Measurements from ENCODE around the gene NCK1. TPM values are rescaled to one million over a fixed set of nuclear protein-coding genes. Genes with fewer than 3 reads are reported as not detected.
"Not testable (repeated sequence)": the region's sequence is repeated elsewhere in the genome, so short reads cannot be mapped to it uniquely, and the experiment has no call there.

Gene NCK1
- total RNA-seq, 3 donors from 2014 or later: 25.7 to 31.2 (median 30.0) TPM

DNA sequence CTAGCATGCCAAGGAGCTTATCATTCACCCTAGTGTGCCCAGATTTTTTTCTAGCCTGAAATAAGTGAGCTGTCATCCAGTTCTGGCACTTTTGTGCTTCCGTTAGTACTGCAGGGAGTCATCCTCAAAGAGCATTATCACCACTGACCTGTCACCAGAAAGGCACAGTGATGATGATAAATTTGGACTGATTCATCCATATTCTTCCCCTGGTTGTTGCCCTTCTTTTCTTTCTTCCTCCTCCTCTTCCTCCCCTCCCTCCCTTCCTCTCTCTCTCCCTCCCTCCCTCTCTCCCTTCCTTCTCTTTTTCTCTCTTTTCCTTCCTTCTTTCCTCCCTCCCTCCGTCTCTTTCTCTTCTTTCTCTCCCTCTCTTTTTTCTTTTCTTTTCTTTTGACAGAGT is 21.8 kb upstream of the NCK1 start:
- no peak for DNase-seq
- Mint-ChIP-seq H3K27me3 (ENCODE audit: low read depth) (no peaks in the 10 kb centered on the region), H3K4me1 (ENCODE audit: low read depth) (peaks cover 17% of the 10 kb centered on the region), H3K36me3 (ENCODE audit: insufficient read depth) (peaks cover 22% of the 10 kb centered on the region), H3K9me3 (no peaks in the 10 kb centered on the region), H3K4me3 (no peak overlapping the region)
- no peak for ATAC-seq

DNA sequence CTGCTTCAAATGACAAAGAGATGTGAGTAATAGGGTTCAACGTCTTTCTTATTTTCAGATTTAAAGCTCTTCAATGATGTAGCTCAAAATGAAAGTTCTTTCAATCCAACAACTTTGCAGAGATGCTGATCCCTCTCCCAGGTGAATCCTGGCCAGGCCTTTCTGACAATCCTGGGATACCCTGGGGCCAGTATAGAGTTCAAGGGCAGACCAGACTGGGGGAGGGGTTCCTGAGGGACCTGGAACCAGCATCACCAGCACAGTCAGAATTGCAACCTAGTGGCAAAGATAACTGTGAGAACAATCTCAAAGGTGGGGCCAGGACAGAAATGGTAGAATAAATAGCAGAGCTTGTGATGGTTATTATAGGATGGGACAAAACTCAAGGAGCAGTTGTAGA is 19.7 kb upstream of the NCK1 start:
- H3K9me3 Mint-ChIP-seq: no peaks in the 10 kb centered on the region
- peaks cover 25% of the 10 kb centered on the region for H3K36me3 Mint-ChIP-seq (ENCODE audit: insufficient read depth)
- peaks cover 19% of the 10 kb centered on the region for H3K4me1 Mint-ChIP-seq (ENCODE audit: low read depth)
- ATAC-seq (no peak), DNase-seq (no peak)
- no peaks in the 10 kb centered on the region for H3K27me3 Mint-ChIP-seq (ENCODE audit: low read depth)
- H3K4me3 Mint-ChIP-seq: no peak overlapping the region

DNA sequence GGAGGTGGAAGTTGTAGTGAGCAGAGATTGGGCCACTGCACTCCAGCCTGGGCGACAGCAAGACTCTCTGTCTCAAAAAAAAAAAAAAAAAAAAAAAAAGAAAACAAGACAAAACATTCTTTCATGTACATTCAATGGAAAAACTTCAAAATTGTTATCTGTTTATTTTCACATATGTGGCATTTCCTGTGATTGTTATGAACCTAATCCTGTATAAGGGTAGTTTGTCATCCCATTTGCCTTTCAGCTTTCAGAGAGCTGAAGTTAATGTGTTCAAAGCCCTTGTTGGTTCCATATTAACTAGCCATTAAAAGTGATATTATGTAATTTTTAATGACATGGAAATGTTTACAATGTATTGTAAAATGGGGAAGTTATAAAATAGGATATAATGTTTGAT is 17.3 kb upstream of the NCK1 start:
- H3K9me3 Mint-ChIP-seq: no peaks in the 10 kb centered on the region
- no peaks in the 10 kb centered on the region for H3K27me3 Mint-ChIP-seq (ENCODE audit: low read depth)
- no peak for DNase-seq
- ATAC-seq: no peak
- no peak overlapping the region for H3K4me3 Mint-ChIP-seq
- peaks cover 18% of the 10 kb centered on the region for H3K36me3 Mint-ChIP-seq (ENCODE audit: insufficient read depth)
- peaks cover 4% of the 10 kb centered on the region for H3K4me1 Mint-ChIP-seq (ENCODE audit: low read depth)

DNA sequence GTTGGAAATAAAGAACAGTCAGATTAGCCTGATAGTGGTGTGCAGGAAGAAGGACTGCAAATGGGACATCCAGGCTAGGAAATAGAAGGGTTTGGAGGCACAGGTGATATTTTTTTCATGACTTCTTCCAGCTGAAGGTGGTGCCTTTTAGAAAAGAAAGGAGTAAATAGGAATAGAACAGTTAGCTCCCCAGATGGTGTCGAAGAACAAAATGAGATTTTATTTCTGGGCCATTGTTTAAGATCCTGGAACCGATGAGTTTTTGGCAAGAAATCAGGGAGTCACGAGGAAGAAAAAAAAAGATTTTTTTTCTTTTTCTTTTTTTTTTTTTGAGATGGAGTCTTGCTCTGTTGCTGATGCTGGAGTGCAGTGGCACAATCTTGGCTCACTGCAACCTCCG is 9.8 kb upstream of the NCK1 start:
- no peak for DNase-seq
- ATAC-seq: no peak
- Mint-ChIP-seq H3K9me3 (peaks cover 5% of the 10 kb centered on the region), H3K4me3 (no peak overlapping the region), H3K27me3 (ENCODE audit: low read depth) (no peaks in the 10 kb centered on the region), H3K4me1 (ENCODE audit: low read depth) (peaks cover 6% of the 10 kb centered on the region), H3K36me3 (ENCODE audit: insufficient read depth) (peaks cover 24% of the 10 kb centered on the region)

DNA sequence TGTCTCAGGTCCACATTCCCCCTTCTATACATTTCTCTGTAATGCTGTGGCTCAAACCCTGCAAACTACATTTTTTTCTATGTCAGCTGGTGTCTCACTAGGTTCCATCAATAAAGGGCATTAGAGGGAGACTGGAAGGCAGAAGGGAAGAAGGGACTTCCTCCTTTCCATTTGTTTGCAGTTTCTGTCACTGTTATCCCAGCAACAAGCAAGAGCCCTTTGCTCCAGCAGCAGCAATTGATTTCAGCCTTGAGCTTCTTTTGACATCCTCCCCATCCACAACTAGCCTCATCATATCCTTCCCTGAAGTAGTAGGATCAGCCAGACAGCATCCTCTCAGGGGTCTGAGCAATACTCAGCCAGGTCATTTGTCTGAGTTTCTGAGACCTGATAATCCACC is 5.3 kb upstream of the NCK1 start:
- Mint-ChIP-seq H3K27me3 (ENCODE audit: low read depth) (no peaks in the 10 kb centered on the region), H3K9me3 (peaks cover 7% of the 10 kb centered on the region), H3K4me1 (ENCODE audit: low read depth) (peaks cover 24% of the 10 kb centered on the region), H3K4me3 (no peak overlapping the region), H3K36me3 (ENCODE audit: insufficient read depth) (peaks cover 20% of the 10 kb centered on the region)
- no peak for DNase-seq
- ATAC-seq: no peak

DNA sequence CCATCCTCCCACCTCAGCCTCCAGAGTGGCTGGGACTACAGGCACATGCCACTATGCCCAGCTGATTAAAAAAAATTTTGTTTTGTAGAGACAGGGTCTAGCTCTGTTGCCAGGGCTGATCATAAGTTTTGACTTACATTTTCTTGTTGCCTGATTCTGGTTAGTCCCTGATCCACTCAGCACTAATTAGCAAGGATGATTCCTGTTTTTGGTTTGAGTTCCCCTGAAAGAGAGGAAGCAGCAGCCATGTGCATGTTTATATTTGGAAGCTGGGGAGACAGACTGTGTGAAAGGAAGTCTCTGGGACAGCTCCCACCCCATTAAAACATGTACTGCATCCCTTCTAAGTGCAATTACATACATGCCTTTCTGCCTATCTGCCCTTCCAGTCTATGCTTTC is 3.6 kb upstream of the NCK1 start:
- no peak for DNase-seq
- Mint-ChIP-seq H3K36me3 (ENCODE audit: insufficient read depth) (peaks cover 21% of the 10 kb centered on the region), H3K4me3 (no peak overlapping the region)

DNA sequence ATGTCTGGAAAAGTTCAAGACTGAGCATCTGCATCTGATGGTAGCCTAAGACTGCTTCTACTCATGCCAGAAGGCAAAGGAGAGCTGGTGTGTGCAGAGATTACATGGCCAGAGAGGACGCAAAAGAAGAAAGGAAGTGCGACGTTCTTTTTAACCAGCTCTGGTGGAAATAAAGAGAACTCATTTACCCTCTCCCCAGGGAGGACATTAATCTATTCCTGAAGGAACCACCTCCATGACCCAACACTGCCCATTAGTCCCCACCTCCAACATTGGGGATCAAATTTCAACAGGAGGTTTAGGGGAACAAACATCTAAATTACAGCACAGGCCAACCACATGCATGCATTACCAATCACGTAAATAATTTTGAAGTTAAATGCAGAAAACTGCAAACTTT is 1.5 kb upstream of the NCK1 start:
- H3K9me3 Mint-ChIP-seq: peaks cover 7% of the 10 kb centered on the region
- H3K36me3 Mint-ChIP-seq (ENCODE audit: insufficient read depth): peaks cover 11% of the 10 kb centered on the region
- no peaks in the 10 kb centered on the region for H3K27me3 Mint-ChIP-seq (ENCODE audit: low read depth)
- H3K4me3 Mint-ChIP-seq: peak overlapping the region; percentile 95
- ATAC-seq: no peak
- DNase-seq: no peak
- H3K4me1 Mint-ChIP-seq (ENCODE audit: low read depth): peaks cover 36% of the 10 kb centered on the region

More for the DNA sequence above, 3.6 kb upstream of the NCK1 start:
- H3K27me3 Mint-ChIP-seq (ENCODE audit: low read depth): no peaks in the 10 kb centered on the region
- H3K4me1 Mint-ChIP-seq (ENCODE audit: low read depth): peaks cover 28% of the 10 kb centered on the region
- H3K9me3 Mint-ChIP-seq: peaks cover 7% of the 10 kb centered on the region
- ATAC-seq: no peak

DNA sequence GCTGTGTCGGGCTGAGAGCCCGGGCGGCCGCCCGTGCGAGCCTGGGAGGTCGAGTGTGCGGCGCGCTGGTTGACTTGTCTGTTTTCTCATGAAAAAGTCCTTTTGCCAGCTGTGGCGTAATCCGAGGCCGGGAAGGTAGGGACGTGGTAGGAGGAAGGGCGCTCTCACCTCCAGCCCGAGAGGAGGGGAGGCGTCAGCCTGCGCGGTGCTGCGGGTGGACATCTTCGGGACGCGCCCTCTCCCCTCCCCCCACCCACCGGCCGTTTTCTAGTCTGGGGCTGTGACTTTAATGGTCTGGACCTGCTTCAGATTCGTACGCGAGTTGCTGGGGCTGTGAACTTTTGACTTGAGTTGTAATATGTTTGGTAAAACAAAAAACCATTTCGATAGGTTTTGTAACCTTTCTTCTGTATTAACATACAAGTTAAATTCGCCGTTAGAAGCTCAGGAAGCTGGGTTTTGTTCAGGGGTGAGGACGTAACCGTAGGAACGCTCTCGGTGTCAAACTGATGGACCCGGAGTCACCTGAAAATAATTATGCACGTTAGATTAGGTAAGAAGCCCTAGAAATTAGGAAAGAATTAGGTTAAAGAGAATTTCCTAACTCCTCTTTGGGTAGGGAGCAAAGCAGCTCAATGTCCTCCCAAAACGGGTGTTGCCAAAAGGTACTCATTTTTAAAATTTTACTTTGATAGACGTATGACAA is 762 bp downstream of the NCK1 start:
- Mint-ChIP-seq H3K9me3 (no peaks in the 10 kb centered on the region), H3K4me3 (peak overlapping the region; percentile 95), H3K27me3 (ENCODE audit: low read depth) (no peaks in the 10 kb centered on the region), H3K36me3 (ENCODE audit: insufficient read depth) (peaks cover 15% of the 10 kb centered on the region), H3K4me1 (ENCODE audit: low read depth) (peaks cover 51% of the 10 kb centered on the region)
- DNase-seq (peak; percentile 18), ATAC-seq (peak; percentile 13 to 15)

DNA sequence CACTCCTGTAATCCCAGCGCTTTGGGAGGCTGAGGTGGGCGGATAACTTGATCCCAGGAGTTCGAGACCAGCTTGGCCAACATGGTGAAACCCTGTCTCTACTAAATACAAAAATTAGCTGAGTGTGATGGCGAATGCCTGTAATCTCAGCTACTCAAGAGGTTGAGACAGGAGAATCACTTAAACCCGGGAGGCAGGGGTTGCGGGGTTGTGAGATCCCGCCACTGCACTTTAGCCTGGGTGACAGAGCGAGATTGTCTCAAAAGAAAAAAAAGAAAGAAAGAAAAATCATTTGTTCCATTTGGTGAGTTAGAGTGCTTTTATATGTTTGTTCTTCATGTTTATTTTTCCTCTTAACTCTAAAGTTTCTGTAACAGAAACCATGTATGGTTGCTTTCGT is 7.3 kb downstream of the NCK1 start:
- ATAC-seq (no peak), DNase-seq (no peak)
- Mint-ChIP-seq H3K36me3 (ENCODE audit: insufficient read depth) (peaks cover 38% of the 10 kb centered on the region), H3K27me3 (ENCODE audit: low read depth) (no peaks in the 10 kb centered on the region), H3K4me3 (no peak overlapping the region), H3K4me1 (ENCODE audit: low read depth) (peaks cover 60% of the 10 kb centered on the region), H3K9me3 (peaks cover 14% of the 10 kb centered on the region)

DNA sequence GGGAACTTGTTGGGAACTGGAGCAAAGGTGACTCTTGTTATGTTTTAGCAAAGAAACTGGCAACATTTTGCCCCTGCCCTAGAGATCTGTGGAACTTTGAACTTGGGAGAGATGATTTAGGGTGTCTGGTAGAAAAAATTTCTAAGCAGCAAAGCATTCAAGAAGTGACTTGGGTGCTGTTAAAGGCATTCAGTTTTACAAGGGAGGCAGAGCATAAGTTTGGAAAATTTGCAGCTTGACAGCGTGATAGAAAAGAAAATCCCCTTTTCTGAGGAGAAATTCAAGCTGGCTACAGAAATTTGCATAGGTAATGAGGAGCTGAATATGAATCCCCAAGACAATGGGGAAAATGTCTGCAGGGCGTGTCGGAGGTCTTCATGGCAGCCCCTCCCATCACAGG is 10.2 kb downstream of the NCK1 start:
- not testable (repeated sequence) for H3K27me3 Mint-ChIP-seq (ENCODE audit: low read depth); DNase-seq; ATAC-seq; H3K4me3 Mint-ChIP-seq
- Mint-ChIP-seq H3K36me3 (ENCODE audit: insufficient read depth) (peaks cover 34% of the 10 kb centered on the region), H3K9me3 (peaks cover 14% of the 10 kb centered on the region), H3K4me1 (ENCODE audit: low read depth) (peaks cover 60% of the 10 kb centered on the region)

DNA sequence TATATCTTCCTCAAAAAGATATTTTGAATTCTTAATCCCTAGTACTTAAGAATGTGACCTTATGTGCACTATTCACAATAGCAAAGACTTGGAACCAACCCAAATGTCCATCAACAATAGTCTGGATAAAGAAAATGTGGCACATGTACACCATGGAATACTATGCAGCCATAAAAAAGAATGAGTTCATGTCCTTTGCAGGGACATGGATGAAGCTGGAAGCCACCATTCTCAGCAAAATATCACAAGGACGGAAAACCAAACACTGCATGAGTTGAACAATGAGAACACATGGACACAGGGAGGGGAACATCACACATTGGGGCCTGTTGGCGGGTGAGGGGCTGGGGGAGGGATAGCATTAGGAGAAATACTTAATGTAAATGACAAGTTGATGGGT is 17.5 kb downstream of the NCK1 start:
- not testable (repeated sequence) for H3K4me3 Mint-ChIP-seq; DNase-seq; H3K27me3 Mint-ChIP-seq (ENCODE audit: low read depth); ATAC-seq
- H3K36me3 Mint-ChIP-seq (ENCODE audit: insufficient read depth): peaks cover 15% of the 10 kb centered on the region
- H3K4me1 Mint-ChIP-seq (ENCODE audit: low read depth): peaks cover 63% of the 10 kb centered on the region
- peaks cover 12% of the 10 kb centered on the region for H3K9me3 Mint-ChIP-seq

DNA sequence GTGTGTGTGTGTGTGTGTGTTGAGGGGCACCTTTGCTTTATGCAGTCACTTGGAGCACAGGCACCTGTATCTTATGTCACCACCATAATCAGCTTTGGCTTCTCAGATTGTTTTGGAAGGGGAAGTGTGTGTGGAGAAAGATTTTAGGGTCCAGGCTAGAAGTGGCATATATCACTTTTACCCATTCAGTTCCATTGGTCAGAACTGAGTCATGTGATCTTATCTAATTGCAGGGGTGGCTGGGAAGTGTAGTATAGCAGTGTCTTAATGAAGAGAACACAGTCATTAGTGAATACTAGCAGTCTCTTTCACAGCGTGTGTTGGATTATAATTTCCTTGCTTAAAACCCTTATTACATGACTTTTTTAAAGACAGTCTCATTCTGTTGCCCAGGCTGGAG is 20.6 kb downstream of the NCK1 start:
- ATAC-seq (peak; percentile 77), DNase-seq (no peak)
- Mint-ChIP-seq H3K27me3 (ENCODE audit: low read depth) (no peaks in the 10 kb centered on the region), H3K4me1 (ENCODE audit: low read depth) (peaks cover 74% of the 10 kb centered on the region), H3K9me3 (peaks cover 12% of the 10 kb centered on the region), H3K36me3 (ENCODE audit: insufficient read depth) (peaks cover 10% of the 10 kb centered on the region), H3K4me3 (no peak overlapping the region)

DNA sequence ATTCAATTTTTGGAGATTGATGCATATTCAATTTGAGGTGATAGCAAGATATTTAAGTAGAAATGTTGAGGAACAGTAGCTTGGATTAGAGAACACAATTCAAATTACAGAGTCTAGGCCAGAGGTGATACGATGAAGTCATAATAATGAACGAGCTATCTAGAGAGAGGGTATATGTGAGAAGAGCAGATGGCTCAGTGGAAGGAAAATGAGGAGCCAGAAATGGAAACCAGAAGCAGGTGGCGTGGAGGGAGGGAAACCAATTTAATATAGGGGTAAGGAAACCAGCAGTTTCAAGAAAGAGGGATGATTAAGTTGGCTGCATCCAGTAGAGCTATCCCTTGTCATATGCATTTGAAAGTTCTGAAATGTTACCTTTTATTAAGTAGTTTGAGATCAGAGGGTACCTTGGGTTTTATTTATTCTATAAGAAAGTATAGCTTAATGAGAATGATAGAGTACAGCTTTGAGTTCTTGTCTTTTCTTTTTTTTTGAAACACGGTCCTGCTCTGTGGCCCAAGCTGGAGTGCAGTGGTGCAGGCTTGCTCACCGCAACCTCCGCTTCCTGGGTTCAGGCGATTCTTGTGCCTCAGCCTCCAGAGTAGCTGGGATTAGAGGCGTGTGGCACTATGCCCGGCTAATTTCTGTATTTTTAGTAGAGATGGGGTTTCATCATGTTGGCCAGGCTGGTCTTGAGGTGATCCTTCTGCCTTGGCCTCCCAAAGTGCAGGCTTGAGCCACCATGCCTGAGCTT is 22.1 kb downstream of the NCK1 start:
- Mint-ChIP-seq H3K4me3 (no peak overlapping the region), H3K4me1 (ENCODE audit: low read depth) (peaks cover 81% of the 10 kb centered on the region), H3K27me3 (ENCODE audit: low read depth) (no peaks in the 10 kb centered on the region)

DNA sequence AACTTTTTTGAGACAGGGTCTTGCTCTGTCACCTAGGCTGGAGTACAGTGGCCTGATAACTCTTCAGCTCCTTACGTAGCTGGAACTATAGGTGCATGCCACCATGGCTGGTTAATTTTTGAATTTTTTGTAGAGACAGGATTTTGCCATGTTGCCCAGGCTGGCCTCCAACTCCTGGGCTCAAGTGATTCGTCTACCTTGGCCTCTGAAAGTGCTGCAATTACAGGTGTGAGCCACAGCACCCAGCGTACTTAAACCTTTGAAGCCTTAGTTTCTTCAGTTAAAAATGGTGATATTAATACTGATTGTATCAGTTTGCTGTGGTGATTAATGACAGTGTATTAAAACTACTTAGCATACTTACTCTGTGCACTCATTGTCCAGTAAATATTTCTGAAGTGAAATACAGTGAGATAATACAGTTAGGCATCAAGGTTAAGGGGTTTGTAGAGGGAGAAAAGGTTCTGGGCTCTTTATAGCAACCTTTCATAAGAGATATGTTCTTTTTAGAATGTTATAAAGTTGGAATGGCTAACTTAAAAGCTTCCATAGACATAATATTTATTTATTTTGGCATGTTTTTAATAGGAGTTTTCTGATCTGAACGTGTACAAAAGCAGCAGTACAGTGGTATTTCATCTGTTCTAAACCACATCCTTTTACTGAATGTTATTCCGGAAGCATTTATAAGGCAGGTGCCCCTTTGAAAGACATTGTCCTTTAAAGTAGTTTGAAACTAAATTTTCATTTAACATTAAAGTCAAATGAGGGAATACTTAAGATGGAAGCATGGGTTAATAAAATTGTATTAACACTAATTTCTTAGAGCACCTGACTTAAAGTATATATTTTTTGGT is 23.6 kb downstream of the NCK1 start:
- no peak for DNase-seq

More for the DNA sequence above, 22.1 kb downstream of the NCK1 start:
- no peak for ATAC-seq
- no peak for DNase-seq
- Mint-ChIP-seq H3K36me3 (ENCODE audit: insufficient read depth) (peaks cover 10% of the 10 kb centered on the region), H3K9me3 (peaks cover 4% of the 10 kb centered on the region)

More for the DNA sequence above, 23.6 kb downstream of the NCK1 start:
- Mint-ChIP-seq H3K4me1 (ENCODE audit: low read depth) (peaks cover 83% of the 10 kb centered on the region), H3K27me3 (ENCODE audit: low read depth) (no peaks in the 10 kb centered on the region), H3K4me3 (peak overlapping the region; percentile 62), H3K9me3 (peaks cover 5% of the 10 kb centered on the region), H3K36me3 (ENCODE audit: insufficient read depth) (peaks cover 16% of the 10 kb centered on the region)
- peak in 1 of 2 donors; percentile 33 for ATAC-seq
